Skin of body (tissue), 2 donors: ENCODE measurements around the gene ZBTB32. TPM values are rescaled to one million over a fixed set of nuclear protein-coding genes. Genes with fewer than 3 reads are reported as not detected.
"Not testable (repeated sequence)": the region's sequence is repeated elsewhere in the genome, so short reads cannot be mapped to it uniquely, and the experiment has no call there.

ENCODE experiments used
- DNase-seq: peaks from one replicate; lab custom pipeline; 2025; lab: John Stamatoyannopoulos, UW
- total RNA-seq: library from RNA; depleted of rRNA; stranded (reverse); fragments of >200 nt; gene quantifications from one replicate; pipeline ENCODE4 v1.2.3, GENCODE V29; 2014

The ZBTB32 gene
- total RNA-seq, 1 donor from 2014 or later = not detected

DNA sequence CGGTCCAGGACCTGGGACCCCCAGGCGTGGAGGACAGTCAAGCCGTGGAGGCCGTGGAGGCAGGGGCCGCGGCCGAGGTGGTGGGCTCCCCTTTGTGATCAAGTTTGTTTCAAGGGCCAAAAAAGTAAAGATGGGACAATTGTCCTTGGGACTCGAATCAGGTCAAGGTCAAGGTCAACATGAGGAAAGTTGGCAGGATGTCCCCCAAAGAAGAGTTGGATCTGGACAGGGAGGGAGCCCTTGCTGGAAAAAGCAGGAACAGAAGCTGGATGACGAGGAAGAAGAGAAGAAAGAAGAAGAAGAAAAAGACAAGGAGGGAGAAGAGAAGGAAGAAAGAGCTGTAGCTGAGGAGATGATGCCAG, 15.8 kb downstream of the ZBTB32 start:
- no peak for DNase-seq

DNA sequence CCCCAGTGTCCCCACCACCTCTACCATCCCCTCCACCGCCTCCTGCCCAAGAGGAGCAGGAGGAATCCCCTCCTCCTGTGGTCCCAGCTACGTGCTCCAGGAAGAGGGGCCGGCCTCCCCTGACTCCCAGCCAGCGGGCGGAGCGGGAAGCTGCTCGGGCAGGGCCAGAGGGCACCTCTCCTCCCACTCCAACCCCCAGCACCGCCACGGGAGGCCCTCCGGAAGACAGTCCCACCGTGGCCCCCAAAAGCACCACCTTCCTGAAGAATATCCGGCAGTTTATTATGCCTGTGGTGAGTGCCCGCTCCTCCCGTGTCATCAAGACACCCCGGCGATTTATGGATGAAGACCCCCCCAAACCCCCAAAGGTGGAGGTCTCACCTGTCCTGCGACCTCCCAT, 16.3 kb downstream of the ZBTB32 start:
- DNase-seq = no peak

- DNase-seq = no peak
These were observed 17.0 kb downstream of the ZBTB32 start for GRCh38 chr19:35721374-35721773.

- DNase-seq = no peak
These were observed 18.1 kb downstream of the ZBTB32 start for GRCh38 chr19:35722461-35722860.

DNA sequence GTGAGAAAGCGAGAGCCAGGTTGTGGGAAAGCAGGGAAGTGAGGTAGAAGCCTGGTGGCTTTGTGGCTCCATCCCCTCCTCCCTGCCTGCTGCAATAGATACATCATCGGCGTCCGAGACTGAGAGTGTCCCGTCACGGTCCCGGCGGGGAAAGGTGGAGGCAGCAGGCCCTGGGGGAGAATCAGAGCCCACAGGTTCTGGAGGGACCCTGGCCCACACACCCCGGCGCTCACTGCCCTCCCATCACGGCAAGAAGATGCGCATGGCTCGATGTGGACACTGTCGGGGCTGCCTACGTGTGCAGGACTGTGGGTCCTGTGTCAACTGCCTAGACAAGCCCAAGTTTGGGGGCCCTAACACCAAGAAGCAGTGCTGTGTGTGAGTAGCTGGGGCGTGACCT, 18.5 kb downstream of the ZBTB32 start:
- DNase-seq = no peak

DNA sequence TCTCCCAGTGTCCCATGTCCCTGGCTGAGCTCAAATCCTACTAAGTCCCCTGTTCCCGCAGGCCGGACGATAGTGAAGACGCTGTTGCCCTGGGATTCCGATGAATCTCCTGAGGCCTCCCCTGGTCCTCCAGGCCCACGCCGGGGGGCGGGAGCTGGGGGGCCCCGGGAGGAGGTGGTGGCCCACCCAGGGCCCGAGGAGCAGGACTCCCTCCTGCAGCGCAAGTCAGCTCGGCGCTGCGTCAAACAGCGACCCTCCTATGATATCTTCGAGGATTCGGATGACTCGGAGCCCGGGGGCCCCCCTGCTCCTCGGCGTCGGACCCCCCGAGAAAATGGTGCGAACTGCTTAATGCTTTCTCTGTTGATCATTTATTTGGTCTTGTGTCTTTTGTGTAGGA, 19.3 kb downstream of the ZBTB32 start:
- no peak for DNase-seq

- not testable (repeated sequence) for DNase-seq
These were observed 19.8 kb downstream of the ZBTB32 start for GRCh38 chr19:35724132-35724531.

- no peak for DNase-seq
These were observed 20.2 kb downstream of the ZBTB32 start for GRCh38 chr19:35724560-35724959.

GRCh38 chr19:35725216-35725861, 21.0 kb downstream of the ZBTB32 start:
- DNase-seq = no peak

GRCh38 chr19:35727053-35727955, 22.9 kb downstream of the ZBTB32 start:
- DNase-seq = no peak

DNA sequence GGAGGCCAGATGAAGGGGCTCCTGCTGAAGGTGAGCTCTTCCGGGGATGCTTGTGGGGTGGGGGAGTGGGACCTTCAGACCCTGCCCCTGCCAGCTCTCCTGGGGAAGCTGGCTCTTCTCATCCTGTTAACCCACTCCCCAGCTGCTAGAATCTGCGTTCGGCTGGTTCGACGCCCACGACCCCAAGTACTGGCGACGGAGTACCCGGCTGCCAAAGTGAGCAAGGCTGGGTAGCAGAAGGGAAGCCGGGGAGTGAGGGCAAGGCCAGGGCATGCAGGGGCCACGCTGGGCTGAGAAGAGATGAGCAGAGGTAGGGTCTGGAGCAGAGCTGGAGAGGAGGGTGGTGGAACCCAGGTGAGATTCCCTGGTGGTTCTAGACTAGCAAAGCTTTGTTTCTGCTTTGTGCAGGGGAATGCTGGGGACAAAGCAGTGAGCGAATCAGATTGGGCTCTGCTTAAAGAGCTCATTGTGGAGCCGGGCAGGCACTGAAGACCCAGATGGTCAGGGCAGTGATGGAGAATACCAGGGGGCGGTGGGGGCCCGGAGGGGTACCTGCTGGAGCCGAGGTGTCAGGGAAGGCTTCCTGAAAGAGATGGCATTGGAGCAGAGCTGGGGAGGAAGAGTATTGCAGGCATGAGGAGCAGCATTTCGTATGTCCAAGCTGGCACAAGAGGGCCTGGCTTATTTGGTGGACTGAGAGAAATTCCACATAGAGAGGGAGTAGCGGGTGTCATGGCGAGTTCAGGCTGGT, 23.8 kb downstream of the ZBTB32 start:
- DNase-seq = no peak

GRCh38 chr19:35729021-35729420, 24.7 kb downstream of the ZBTB32 start:
- DNase-seq = no peak

GRCh38 chr19:35729763-35730162, 25.4 kb downstream of the ZBTB32 start:
- no peak for DNase-seq

- no peak for DNase-seq
These were observed 26.0 kb downstream of the ZBTB32 start for GRCh38 chr19:35730326-35730725.

DNA sequence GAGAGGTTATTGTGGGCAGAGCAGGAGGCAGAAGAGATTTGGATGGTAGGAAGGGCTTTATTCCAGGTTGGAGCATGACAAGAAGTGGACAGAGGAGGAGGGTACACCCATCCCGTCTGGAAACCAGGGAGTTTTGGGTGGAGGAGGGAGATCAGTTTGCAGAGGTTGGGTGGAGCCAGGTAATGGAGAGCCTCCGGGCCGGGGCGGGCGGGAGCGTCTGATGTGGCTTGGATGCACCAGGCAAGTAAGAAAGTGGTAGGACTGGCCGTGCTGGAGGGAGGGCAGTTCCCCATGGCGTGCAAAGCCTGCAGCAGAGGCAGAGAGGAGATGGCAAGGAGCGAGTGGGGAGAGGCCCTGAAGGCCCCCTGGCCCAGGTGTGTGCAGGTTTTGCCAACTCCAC, 27.0 kb downstream of the ZBTB32 start:
- no peak for DNase-seq

DNA sequence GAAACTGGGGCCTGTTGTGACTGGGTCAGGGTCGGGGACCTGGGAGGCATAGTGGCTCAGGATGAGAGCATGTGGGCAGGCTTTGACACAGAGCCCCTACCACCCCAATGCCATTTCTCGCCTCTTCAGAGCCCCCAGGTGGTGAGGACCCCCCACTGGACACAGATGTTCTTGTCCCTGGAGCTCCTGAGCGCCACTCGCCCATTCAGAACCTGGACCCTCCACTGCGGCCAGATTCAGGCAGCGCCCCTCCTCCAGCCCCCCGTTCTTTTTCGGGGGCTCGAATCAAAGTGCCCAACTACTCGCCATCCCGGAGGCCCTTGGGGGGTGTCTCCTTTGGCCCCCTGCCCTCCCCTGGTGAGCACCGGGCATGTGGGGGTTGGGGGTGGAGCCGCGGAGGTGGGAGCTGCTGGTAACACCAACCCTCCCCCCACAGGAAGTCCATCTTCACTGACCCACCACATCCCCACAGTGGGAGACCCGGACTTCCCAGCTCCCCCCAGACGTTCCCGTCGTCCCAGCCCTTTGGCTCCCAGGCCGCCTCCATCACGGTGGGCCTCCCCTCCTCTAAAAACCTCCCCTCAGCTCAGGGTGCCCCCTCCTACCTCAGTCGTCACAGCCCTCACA, 27.5 kb downstream of the ZBTB32 start:
- no peak for DNase-seq

DNA sequence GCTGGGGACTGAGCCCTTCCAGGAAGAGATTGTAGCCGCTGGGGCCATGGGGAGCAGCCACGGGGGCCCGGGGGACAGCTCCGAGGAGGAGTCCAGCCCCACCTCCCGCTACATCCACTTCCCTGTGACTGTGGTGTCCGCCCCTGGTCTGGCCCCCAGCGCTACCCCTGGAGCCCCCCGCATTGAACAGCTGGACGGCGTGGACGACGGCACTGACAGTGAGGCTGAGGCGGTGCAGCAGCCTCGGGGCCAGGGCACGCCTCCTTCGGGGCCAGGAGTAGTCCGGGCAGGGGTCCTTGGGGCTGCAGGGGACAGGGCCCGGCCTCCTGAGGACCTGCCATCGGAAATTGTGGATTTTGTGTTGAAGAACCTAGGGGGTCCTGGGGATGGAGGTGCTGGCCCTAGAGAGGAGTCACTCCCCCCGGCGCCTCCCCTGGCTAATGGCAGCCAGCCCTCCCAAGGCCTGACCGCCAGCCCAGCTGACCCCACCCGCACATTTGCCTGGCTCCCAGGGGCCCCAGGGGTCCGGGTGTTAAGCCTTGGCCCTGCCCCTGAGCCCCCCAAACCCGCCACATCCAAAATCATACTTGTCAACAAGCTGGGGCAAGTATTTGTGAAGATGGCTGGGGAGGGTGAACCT, 28.3 kb downstream of the ZBTB32 start:
- no peak for DNase-seq

GRCh38 chr19:35733180-35734125, 29.1 kb downstream of the ZBTB32 start:
- no peak for DNase-seq

GRCh38 chr19:35734273-35734672, 29.9 kb downstream of the ZBTB32 start:
- DNase-seq = no peak

- no peak for DNase-seq
These were observed 30.5 kb downstream of the ZBTB32 start for GRCh38 chr19:35734889-35735288.
